ENCODE results near the gene TPI1.

The TPI1 gene

DNA sequence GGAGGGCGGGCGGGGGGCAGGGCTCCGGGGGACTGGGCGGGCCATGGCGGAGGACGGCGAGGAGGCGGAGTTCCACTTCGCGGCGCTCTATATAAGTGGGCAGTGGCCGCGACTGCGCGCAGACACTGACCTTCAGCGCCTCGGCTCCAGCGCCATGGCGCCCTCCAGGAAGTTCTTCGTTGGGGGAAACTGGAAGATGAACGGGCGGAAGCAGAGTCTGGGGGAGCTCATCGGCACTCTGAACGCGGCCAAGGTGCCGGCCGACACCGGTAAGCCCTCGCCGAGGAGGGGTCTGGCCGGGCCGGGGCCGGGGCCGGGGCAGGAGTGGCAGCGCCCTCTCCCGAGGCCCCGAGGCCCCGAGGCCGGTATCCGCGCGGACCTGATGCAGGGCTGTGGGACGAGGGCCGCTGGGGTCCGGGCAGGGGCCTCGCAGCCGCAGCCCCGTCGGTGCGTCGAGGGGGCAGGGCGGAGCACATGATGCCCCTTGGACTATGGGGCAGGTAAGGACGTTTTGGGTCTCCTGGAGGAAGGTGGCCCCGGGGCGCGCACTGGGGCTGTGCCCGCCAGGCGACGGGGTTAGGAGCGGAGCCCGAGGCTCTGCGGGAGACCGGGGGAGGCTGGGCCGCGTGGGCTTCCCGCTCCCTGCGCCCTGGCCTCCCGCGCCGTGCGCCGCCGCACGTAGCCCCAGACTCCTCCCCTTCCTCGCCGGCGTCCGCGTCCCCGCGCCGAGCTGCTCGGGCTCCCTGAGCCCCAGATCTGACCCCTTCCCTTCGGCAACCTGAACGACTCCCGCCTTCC is at the start of gene TPI1:
TPI1 (plus strand) TSS at position 119 of the 798 bp plus-strand sequence; CDS start at position 155, 36 bp downstream.
- Mint-ChIP-seq H3K4me1 (peaks cover 56% of the 10 kb centered on the region), H3K36me3 (peaks cover 52% of the 10 kb centered on the region), H3K4me3 (peak within 1 kb of the TSS; percentile 93), H3K27ac (peak within 1 kb of the TSS; percentile 87), H3K27me3 (no peaks in the 10 kb centered on the region), H3K9me3 (no peaks in the 10 kb centered on the region)
- peak; percentile 92 for ATAC-seq

DNA sequence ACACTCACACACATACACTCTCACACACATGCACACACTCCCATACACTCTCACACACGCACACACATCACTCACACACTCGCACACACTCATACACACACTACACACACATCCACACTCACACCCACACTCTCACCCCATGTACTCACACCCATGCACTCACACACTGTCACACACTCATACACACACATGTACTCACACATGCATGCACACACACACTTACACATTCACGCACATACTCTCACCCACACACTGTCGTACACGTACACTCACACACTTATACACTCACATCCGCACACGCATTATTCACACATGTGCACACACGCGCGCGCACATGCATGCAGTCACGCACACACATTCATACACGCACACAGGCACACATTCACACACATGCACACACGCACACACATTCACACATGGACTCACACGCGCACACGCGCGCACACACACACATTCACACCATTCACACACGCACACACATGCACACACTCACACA is 49.6 kb upstream of the TPI1 start:
- Mint-ChIP-seq H3K27me3 (peaks cover 29% of the 10 kb centered on the region), H3K4me1 (peaks cover 17% of the 10 kb centered on the region), H3K36me3 (no peaks in the 10 kb centered on the region), H3K27ac (no peak overlapping the region), H3K9me3 (no peaks in the 10 kb centered on the region), H3K4me3 (no peak overlapping the region)
- ATAC-seq, result no peak

GRCh38 chr12:6818222-6818621 is 49.1 kb upstream of the TPI1 start:
- no peak for ATAC-seq
- peaks cover 18% of the 10 kb centered on the region for H3K4me1 Mint-ChIP-seq
- peaks cover 34% of the 10 kb centered on the region for H3K27me3 Mint-ChIP-seq
- H3K4me3 Mint-ChIP-seq, result no peak overlapping the region
- H3K27ac Mint-ChIP-seq, result no peak overlapping the region
- no peaks in the 10 kb centered on the region for H3K9me3 Mint-ChIP-seq
- no peaks in the 10 kb centered on the region for H3K36me3 Mint-ChIP-seq

DNA sequence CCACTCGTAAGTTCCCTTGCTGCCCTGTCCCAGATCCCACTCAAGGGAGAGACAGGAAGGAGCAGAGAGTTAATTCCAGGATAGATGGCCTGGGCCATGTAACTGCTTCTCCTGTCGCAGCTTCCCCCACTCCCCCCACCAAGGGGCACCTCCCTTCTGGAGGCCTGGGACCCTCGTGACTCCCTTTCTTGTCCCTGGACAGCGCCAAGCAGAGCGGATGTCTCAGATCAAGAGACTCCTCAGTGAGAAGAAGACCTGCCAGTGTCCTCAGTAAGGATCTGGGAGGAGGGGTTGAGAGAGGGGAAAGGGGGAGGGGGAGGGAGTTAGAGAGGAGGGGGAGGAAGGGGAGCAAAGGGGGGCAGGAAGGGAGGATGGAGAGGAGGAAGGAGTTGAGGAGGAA is 48.7 kb upstream of the TPI1 start:
- no peak for ATAC-seq
- Mint-ChIP-seq H3K9me3 (no peaks in the 10 kb centered on the region), H3K4me3 (no peak overlapping the region), H3K27ac (no peak overlapping the region), H3K4me1 (peaks cover 18% of the 10 kb centered on the region), H3K36me3 (no peaks in the 10 kb centered on the region), H3K27me3 (peaks cover 38% of the 10 kb centered on the region)

GRCh38 chr12:6819106-6820030 is 48.0 kb upstream of the TPI1 start:
- ATAC-seq, result no peak
- peaks cover 40% of the 10 kb centered on the region for H3K27me3 Mint-ChIP-seq
- no peaks in the 10 kb centered on the region for H3K36me3 Mint-ChIP-seq
- no peak overlapping the region for H3K27ac Mint-ChIP-seq
- H3K9me3 Mint-ChIP-seq, result no peaks in the 10 kb centered on the region
- H3K4me3 Mint-ChIP-seq, result no peak overlapping the region
- peaks cover 18% of the 10 kb centered on the region for H3K4me1 Mint-ChIP-seq

DNA sequence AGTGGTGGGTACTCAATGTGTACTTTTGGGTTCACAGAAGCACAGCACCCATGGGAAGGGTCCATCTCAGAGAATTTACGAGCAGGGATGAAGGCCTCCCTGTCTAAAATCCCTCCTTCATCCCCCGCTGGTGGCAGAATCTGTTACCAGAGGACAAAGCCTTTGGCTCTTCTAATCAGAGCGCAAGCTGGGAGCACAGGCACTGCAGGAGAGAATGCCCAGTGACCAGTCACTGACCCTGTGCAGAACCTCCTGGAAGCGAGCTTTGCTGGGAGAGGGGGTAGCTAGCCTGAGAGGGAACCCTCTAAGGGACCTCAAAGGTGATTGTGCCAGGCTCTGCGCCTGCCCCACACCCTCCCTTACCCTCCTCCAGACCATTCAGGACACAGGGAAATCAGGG is 47.2 kb upstream of the TPI1 start:
- Mint-ChIP-seq H3K4me3 (no peak overlapping the region), H3K27me3 (peaks cover 45% of the 10 kb centered on the region), H3K27ac (no peak overlapping the region), H3K9me3 (no peaks in the 10 kb centered on the region), H3K36me3 (no peaks in the 10 kb centered on the region), H3K4me1 (peaks cover 19% of the 10 kb centered on the region)
- ATAC-seq, result no peak

- no peak for ATAC-seq
- H3K36me3 Mint-ChIP-seq, result no peaks in the 10 kb centered on the region
- peaks cover 25% of the 10 kb centered on the region for H3K4me1 Mint-ChIP-seq
- H3K27ac Mint-ChIP-seq, result no peak within 1 kb of the TSS
- no peaks in the 10 kb centered on the region for H3K9me3 Mint-ChIP-seq
- peak within 1 kb of the TSS; percentile 41 for H3K4me3 Mint-ChIP-seq
- H3K27me3 Mint-ChIP-seq, result peaks cover 61% of the 10 kb centered on the region
Observed at GRCh38 chr12:6821591-6822425, 45.5 kb upstream of the TPI1 start, which contains the start of gene GPR162. TSS of gene GPR162 (plus strand) at chr12:6821821. CDS start at chr12:6823899, 2,078 bp downstream.

DNA sequence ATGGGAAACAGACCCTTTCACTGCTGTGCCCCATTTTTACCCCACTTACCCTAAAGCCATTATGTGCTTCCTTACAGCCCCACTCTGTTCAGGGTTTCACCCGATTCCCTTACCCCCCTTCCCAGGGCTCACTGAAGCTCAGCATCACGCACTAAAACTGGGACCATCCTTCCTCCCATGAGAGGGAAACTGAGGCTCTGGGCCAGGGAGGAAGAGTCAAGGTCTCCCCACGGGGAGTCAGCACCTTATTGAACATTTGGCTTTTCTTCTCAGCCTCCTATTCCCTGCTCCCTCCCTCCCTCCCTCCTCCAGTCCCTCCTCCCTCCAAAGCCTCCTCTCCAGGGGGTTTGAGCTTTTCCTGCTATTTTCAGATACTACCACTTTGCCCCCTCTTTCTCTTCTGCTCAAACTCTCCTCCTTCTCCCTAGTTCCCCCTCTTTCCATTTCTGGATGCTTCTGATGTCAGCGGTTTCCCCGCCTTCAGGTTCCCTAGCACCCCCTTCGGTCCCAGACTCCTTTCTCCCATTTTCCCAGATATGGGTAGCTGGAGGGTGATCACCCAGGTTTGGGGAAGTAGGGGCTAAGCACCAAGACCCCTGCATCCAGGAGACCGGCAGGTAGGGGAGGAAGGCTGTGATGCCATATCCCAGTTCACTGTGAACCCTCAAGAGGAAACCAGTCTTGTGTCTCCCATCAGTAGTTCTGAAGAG is 44.8 kb upstream of the TPI1 start:
- H3K27me3 Mint-ChIP-seq, result peaks cover 69% of the 10 kb centered on the region
- no peaks in the 10 kb centered on the region for H3K9me3 Mint-ChIP-seq
- no peak overlapping the region for H3K27ac Mint-ChIP-seq
- H3K4me1 Mint-ChIP-seq, result peaks cover 32% of the 10 kb centered on the region
- no peaks in the 10 kb centered on the region for H3K36me3 Mint-ChIP-seq
- no peak overlapping the region for H3K4me3 Mint-ChIP-seq
- no peak for ATAC-seq

DNA sequence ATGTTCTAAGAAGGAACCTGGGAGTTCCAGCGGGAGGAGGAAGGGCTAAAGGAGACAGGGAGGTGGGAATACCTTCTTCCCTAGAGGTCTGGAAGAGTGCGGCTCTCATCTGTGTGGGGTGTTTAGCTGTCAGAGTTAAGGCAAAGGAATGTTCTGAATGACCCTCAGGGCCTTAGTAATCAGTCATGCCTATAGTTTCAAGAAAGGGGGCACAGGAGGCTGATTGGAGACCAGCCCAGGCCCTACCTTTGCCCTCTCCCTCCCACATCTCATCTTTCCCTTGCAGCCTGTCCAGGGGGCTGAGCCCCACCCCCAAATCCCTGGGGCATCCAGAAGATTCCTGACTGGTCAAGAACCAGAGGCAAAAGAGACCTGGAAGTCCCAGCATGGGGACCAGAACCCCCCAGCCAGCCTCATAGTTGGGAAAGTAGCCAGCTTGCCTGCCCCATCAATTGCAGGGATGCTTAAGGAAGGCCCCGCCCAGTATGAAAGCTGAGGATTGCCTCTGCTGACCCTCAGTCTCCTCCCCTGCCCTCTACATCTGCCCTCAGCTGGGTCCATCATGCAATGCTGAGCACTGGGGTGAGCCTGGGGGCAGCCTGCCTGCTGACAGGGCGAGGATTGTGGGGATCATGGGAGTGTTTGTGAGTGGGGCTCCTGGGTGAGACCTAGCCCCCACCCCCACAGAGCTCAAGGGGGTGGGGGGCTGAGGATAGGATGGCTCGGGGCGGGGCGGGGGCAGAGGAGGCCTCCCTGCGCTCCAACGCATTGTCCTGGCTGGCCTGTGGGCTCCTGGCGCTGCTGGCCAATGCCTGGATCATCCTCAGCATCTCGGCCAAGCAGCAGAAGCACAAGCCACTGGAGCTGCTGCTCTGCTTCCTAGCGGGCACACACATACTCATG is 43.9 kb upstream of the TPI1 start:
- no peaks in the 10 kb centered on the region for H3K9me3 Mint-ChIP-seq
- no peak overlapping the region for H3K27ac Mint-ChIP-seq
- no peaks in the 10 kb centered on the region for H3K36me3 Mint-ChIP-seq
- H3K4me1 Mint-ChIP-seq, result peaks cover 39% of the 10 kb centered on the region
- H3K27me3 Mint-ChIP-seq, result peaks cover 77% of the 10 kb centered on the region
- H3K4me3 Mint-ChIP-seq, result no peak overlapping the region
- no peak for ATAC-seq

GRCh38 chr12:6824085-6824775 is 43.1 kb upstream of the TPI1 start:
- H3K4me1 Mint-ChIP-seq, result peaks cover 45% of the 10 kb centered on the region
- no peak overlapping the region for H3K4me3 Mint-ChIP-seq
- H3K9me3 Mint-ChIP-seq, result no peaks in the 10 kb centered on the region
- H3K27me3 Mint-ChIP-seq, result peaks cover 84% of the 10 kb centered on the region
- H3K36me3 Mint-ChIP-seq, result no peaks in the 10 kb centered on the region
- no peak for ATAC-seq
- no peak overlapping the region for H3K27ac Mint-ChIP-seq

DNA sequence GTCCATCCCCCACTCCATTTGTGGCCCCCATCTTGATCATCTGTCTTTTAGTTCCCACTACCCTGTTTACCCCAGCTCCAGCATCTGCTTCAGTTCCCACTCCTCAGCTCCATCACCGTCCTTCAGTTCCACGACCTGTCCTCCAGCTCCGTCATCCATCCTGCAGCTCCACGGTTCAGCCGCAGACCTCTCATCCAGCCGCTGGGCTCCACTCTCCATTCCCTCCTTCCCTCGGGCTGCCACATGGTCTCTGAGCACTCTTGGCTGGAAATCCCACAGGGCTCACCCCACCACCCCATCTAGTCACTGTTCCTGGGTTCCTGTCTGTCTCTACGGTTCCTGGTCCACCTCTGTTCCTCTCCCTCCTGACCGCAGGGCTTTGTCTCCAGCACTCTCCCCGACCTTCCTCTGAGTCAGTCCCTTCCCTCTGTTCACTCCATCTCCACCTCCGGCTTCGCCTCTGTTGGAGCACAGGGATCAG is 42.4 kb upstream of the TPI1 start:
- Mint-ChIP-seq H3K27ac (no peak overlapping the region), H3K4me1 (peaks cover 50% of the 10 kb centered on the region)
- ATAC-seq, result no peak

GRCh38 chr12:6825398-6826124 is 41.8 kb upstream of the TPI1 start:
- peak; percentile 71 for ATAC-seq
- H3K4me3 Mint-ChIP-seq, result no peak overlapping the region
- H3K27ac Mint-ChIP-seq, result no peak overlapping the region
- H3K36me3 Mint-ChIP-seq, result no peaks in the 10 kb centered on the region
- H3K9me3 Mint-ChIP-seq, result no peaks in the 10 kb centered on the region
- H3K4me1 Mint-ChIP-seq, result peaks cover 50% of the 10 kb centered on the region
- peaks cover 97% of the 10 kb centered on the region for H3K27me3 Mint-ChIP-seq

More for the DNA sequence above, 42.4 kb upstream of the TPI1 start:
- Mint-ChIP-seq H3K27me3 (peaks cover 91% of the 10 kb centered on the region), H3K9me3 (no peaks in the 10 kb centered on the region), H3K4me3 (no peak overlapping the region), H3K36me3 (no peaks in the 10 kb centered on the region)
